OCI-LY1 (cell line): ENCODE data around the gene NUAK1.

ENCODE experiments used
- H2AFZ ChIP-seq: fragments of 200-600 bp; sonication (generic), shearing (Covaris generic); 2 replicates; pipeline ENCODE4 v1.6.0; 2014; ENCODE audit warnings: antibody characterized with exemption, mild to moderate bottlenecking, low read length
- H3F3A ChIP-seq: fragments of 200-600 bp; sonication (generic), shearing (Covaris generic); 2 replicates; pipeline ENCODE4 v1.6.0; 2014; ENCODE audit warnings: mild to moderate bottlenecking, antibody characterized with exemption, low read length, moderate library complexity; ENCODE audit not compliant: insufficient read depth
- H3K27ac ChIP-seq: fragments of 200-600 bp; sonication (generic); 2 replicates; pipeline ENCODE4 v1.5.1; 2014; ENCODE audit warnings: low read length, mixed run types, mild to moderate bottlenecking, low read depth; ENCODE audit not compliant: poor library complexity, severe bottlenecking
- H3K27me3 ChIP-seq: fragments of 200-600 bp; sonication (generic); 2 replicates; pipeline ENCODE4 v1.6.0; 2014; ENCODE audit warnings: antibody characterized with exemption, mild to moderate bottlenecking, low read length, moderate library complexity; ENCODE audit not compliant: insufficient read depth
- H3K36me3 ChIP-seq: fragments of 200-600 bp; sonication (generic); 2 replicates; pipeline ENCODE4 v1.6.1; 2014; ENCODE audit warnings: mild to moderate bottlenecking, antibody characterized with exemption, low read length, moderate library complexity, mixed read lengths; ENCODE audit not compliant: insufficient read depth
- H3K4me1 ChIP-seq: fragments of 200-600 bp; sonication (generic); 2 replicates; pipeline ENCODE4 v1.5.1; 2014; ENCODE audit warnings: mild to moderate bottlenecking, low read length, moderate library complexity; ENCODE audit not compliant: insufficient read depth, severe bottlenecking
- H3K4me2 ChIP-seq: fragments of 200-600 bp; sonication (generic), shearing (Covaris generic); 2 replicates; pipeline ENCODE4 v1.6.1; 2014; ENCODE audit warnings: low read length
- H3K4me3 ChIP-seq: fragments of 200-600 bp; sonication (generic); 2 replicates; pipeline ENCODE4 v1.5.1; 2014; ENCODE audit warnings: low read length, low read depth, mild to moderate bottlenecking, mixed read lengths; ENCODE audit not compliant: poor library complexity, severe bottlenecking
- H3K79me2 ChIP-seq: fragments of 200-600 bp; shearing (Covaris generic); 2 replicates; pipeline ENCODE4 v1.6.1; 2016; ENCODE audit warnings: mixed run types, low read length, mixed read lengths; ENCODE audit not compliant: insufficient read depth
- H3K9ac ChIP-seq: fragments of 200-600 bp; sonication (generic), shearing (Covaris generic); 2 replicates; pipeline ENCODE4 v1.6.1; 2014; ENCODE audit warnings: mild to moderate bottlenecking, low read length, mixed read lengths
- H3K9me2 ChIP-seq: fragments of 200-600 bp; sonication (generic), shearing (Covaris generic); 2 replicates; pipeline ENCODE4 v1.6.1; 2014; ENCODE audit warnings: low read depth, mild to moderate bottlenecking, low read length, mixed read lengths
- H3K9me3 ChIP-seq: fragments of 200-600 bp; shearing (Covaris generic); 2 replicates; pipeline ENCODE4 v1.6.1; 2014; ENCODE audit warnings: low read length, mixed read lengths
- H4K20me1 ChIP-seq: fragments of 200-600 bp; sonication (generic), shearing (Covaris generic); 2 replicates; pipeline ENCODE4 v1.6.0; 2016; ENCODE audit warnings: mild to moderate bottlenecking, low read length; ENCODE audit not compliant: insufficient read depth
- EZH2 ChIP-seq: fragments of 200-600 bp; sonication (generic), shearing (Covaris generic); IDR thresholded peaks from 2 replicates; pipeline ENCODE4 v1.8.0; 2017; ENCODE audit warnings: borderline replicate concordance, mixed run types, mild to moderate bottlenecking, antibody characterized with exemption, low read length, moderate library complexity, mixed read lengths
- TF ChIP-seq, protein P1 (sequence below): fragments of 200-600 bp; sonication (generic), shearing (Covaris generic); IDR thresholded peaks from 2 replicates; pipeline ENCODE4 v1.5.1; 2017; ENCODE audit warnings: mild to moderate bottlenecking, antibody characterized with exemption, low read length, moderate library complexity, mixed read lengths

Gene NUAK1

DNA sequence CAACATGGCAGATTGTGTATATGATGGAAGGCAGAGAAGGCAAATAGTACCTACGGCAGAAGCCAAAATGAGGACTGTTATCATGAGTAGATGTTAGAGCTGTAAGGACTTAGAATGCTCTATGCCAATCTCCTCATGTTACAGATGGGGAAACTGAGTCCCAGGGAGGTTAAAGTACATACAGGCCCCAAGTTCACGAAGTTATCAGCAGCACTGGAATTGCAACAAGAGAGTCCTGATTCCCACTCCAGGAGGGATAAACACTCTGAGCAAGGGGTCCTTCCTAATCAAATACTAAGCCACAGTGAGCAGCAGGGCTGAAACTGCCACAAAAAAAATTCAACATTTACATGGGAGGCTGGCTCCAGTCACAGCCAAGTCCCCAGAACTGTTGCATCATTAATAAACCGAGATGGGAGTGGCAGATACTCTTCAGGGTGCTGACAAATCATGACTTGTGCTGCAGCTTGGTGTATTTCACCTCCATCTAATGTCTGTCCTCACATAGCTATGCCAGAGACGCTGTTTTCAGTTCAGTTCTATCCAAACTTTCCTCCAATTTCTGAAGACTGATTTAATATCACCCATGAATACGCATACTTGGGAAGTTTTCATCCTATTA is 24.2 kb downstream of the NUAK1 start:
- Histone ChIP-seq H3K9me2 (no peaks in the 10 kb centered on the region), H4K20me1 (no peaks in the 10 kb centered on the region), H3K9ac (no peak overlapping the region), H3K9me3 (no peaks in the 10 kb centered on the region), H3K36me3 (no peaks in the 10 kb centered on the region), H3K4me1 (no peaks in the 10 kb centered on the region), H3K79me2 (no peaks in the 10 kb centered on the region), H3F3A (no peaks in the 10 kb centered on the region), H3K27me3 (no peaks in the 10 kb centered on the region), H3K4me2 (no peak overlapping the region), H3K4me3 (no peak overlapping the region), H3K27ac (no peak overlapping the region), H2AFZ (no peak overlapping the region)
- TF ChIP-seq, protein P1, sequence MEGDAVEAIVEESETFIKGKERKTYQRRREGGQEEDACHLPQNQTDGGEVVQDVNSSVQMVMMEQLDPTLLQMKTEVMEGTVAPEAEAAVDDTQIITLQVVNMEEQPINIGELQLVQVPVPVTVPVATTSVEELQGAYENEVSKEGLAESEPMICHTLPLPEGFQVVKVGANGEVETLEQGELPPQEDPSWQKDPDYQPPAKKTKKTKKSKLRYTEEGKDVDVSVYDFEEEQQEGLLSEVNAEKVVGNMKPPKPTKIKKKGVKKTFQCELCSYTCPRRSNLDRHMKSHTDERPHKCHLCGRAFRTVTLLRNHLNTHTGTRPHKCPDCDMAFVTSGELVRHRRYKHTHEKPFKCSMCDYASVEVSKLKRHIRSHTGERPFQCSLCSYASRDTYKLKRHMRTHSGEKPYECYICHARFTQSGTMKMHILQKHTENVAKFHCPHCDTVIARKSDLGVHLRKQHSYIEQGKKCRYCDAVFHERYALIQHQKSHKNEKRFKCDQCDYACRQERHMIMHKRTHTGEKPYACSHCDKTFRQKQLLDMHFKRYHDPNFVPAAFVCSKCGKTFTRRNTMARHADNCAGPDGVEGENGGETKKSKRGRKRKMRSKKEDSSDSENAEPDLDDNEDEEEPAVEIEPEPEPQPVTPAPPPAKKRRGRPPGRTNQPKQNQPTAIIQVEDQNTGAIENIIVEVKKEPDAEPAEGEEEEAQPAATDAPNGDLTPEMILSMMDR: no peak
- TF ChIP-seq EZH2: no peak

DNA sequence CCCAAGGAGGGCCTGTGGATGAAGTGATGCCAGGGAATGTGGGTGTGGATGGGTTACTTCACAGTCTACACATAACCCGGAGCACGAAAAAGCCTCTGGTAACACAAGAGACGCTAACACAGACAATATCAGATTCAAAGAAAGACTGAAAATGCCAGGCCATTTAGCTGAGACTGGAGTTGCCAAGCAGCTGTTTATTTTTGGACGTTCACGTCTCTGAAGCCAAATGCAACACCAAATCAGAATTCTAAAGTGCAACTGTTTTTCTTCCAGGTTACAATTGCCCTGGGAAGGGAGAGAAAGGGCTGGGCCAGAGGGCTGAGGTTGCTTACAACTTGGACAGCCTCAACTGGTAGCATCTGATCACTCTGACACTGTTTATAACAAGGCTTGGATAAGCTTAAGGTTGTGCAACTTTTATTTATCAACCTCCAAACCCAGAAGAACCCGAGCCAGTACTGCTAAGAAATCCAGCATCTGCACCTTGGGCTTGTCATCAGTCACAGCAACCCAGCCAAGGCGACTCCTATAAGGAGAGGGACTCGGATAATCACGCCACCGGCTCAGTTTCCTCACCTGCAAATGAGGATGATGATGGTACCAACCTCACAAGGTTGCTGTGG is 24.8 kb downstream of the NUAK1 start:
- H3K9ac ChIP-seq: no peak overlapping the region

DNA sequence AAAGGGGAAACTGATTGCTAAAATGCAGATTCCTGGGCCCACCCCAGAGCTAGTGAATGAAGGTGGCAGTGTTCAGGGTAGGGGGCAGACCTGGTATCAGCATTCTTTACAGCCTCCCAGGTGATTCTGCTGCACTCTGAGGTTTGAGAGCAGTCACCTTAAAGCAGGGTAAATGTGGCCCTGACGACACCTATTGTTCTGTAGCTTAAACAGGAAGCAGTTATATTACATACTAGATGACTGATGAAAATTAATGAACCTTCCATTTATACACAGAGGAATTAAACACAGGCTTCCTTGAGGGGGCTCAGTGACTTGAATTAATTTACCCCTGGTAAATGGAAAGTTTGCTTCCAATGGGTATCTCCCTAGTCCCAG is 25.3 kb downstream of the NUAK1 start:
- Histone ChIP-seq H3K4me2 (no peak overlapping the region), H3K9me2 (no peaks in the 10 kb centered on the region), H3K4me3 (no peak overlapping the region), H3K9ac (no peak overlapping the region), H3F3A (no peaks in the 10 kb centered on the region), H3K9me3 (no peaks in the 10 kb centered on the region), H3K27ac (no peak overlapping the region), H3K4me1 (no peaks in the 10 kb centered on the region), H3K27me3 (no peaks in the 10 kb centered on the region), H2AFZ (no peak overlapping the region), H3K79me2 (no peaks in the 10 kb centered on the region), H4K20me1 (no peaks in the 10 kb centered on the region), H3K36me3 (no peaks in the 10 kb centered on the region)
- no peak for TF ChIP-seq EZH2
- TF ChIP-seq, protein P1: no peak

More for the DNA sequence above, 24.8 kb downstream of the NUAK1 start:
- no peak overlapping the region for H3K27ac ChIP-seq
- no peaks in the 10 kb centered on the region for H3K36me3 ChIP-seq
- H3F3A ChIP-seq: no peaks in the 10 kb centered on the region
- no peaks in the 10 kb centered on the region for H3K4me1 ChIP-seq
- no peak overlapping the region for H3K4me3 ChIP-seq
- H4K20me1 ChIP-seq: no peaks in the 10 kb centered on the region
- H3K4me2 ChIP-seq: no peak overlapping the region
- H2AFZ ChIP-seq: no peak overlapping the region
- no peaks in the 10 kb centered on the region for H3K79me2 ChIP-seq
- no peak for TF ChIP-seq EZH2
- TF ChIP-seq, protein P1: no peak
- no peaks in the 10 kb centered on the region for H3K9me3 ChIP-seq
- H3K9me2 ChIP-seq: no peaks in the 10 kb centered on the region
- no peaks in the 10 kb centered on the region for H3K27me3 ChIP-seq
